ENCODE data around the gene HLA-DOB.
"Not testable (repeated sequence)": the region's sequence is repeated elsewhere in the genome, so short reads cannot be mapped to it uniquely, and the experiment has no call there.

Gene HLA-DOB

GRCh38 chr6:32815996-32816395 lies 806 bp downstream of the HLA-DOB start:
- no peak overlapping the region for H3K4me3 ChIP-seq (ENCODE audit: low read length)
- no peak for DNase-seq (ENCODE audit: low read depth)
- no peak for TF ChIP-seq CTCF (conservative IDR thresholded peaks at IDR 0.05; ENCODE audit: low read depth, low read length)

DNA sequence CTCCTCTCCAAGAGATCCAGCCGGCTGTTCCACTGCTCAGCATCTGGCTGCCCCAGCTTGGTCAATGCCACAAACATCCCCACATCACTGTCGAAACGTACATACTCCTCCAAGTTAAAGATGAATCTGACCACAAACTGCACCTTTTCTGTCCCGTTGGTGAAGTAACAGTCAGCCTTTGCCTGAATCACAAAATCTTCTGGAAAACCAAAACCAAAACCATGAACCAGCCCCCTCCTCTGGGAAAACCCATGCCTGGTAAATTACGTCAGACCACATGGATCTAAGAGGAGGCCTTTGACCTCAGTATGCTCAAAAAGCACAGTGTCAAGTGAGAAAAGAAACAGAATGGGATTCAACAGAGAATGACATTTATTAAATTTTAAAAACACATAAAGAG lies 1.7 kb downstream of the HLA-DOB start:
- no peak overlapping the region for H3K4me3 ChIP-seq (ENCODE audit: low read length)
- no peak for DNase-seq (ENCODE audit: low read depth)
- TF ChIP-seq CTCF (conservative IDR thresholded peaks at IDR 0.05; ENCODE audit: low read depth, low read length): no peak

DNA sequence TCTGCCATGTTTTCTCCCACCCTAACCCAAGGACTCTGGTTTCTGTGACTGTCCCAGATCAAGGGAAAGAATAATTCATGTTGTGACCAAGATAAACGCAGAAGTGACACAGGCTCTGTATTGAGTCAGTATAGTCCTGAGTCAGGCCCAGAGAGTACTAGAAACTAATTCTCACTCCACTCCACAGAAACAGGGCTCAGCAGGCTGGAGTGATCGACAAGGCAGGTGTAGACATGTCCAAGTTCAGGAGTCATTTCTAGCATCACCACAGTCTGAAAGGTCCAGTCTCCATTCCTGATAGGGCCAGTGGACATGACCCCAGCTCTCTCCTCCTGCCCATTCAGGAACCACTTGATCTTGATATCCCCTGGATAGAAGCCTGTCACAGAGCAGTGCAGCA lies 2.7 kb downstream of the HLA-DOB start:
- H3K4me3 ChIP-seq (ENCODE audit: low read length): no peak overlapping the region
- TF ChIP-seq CTCF (conservative IDR thresholded peaks at IDR 0.05; ENCODE audit: low read depth, low read length): no peak
- DNase-seq (ENCODE audit: low read depth): no peak

- no peak for TF ChIP-seq CTCF (conservative IDR thresholded peaks at IDR 0.05; ENCODE audit: low read depth, low read length)
- DNase-seq (ENCODE audit: low read depth): no peak
- no peak overlapping the region for H3K4me3 ChIP-seq (ENCODE audit: low read length)
These were observed 7.6 kb downstream of the HLA-DOB start for GRCh38 chr6:32809171-32809570.

- no peak for DNase-seq (ENCODE audit: low read depth)
- no peak overlapping the region for H3K4me3 ChIP-seq (ENCODE audit: low read length)
- no peak for TF ChIP-seq CTCF (conservative IDR thresholded peaks at IDR 0.05; ENCODE audit: low read depth, low read length)
These were observed 9.7 kb downstream of the HLA-DOB start for GRCh38 chr6:32807020-32807580.

DNA sequence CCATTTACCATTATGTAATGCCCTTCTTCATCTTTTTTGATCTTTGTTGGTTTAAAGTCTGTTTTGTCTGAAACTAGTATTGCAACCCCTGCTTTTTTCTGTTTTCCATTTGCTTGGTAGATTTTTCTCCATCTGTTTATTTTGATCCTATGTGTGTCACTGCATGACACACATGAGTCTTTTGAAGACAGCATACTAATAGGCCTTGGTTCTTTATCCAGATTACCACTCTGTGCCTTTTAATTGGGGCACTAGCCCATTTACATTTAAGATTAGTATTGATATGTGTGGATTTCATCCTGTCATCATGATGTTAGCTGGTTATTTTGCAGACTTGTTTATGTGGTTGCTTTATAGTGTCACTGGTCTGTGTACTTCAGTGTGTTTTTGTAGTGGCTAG lies 11.4 kb downstream of the HLA-DOB start:
- not testable (repeated sequence) for H3K4me3 ChIP-seq (ENCODE audit: low read length); DNase-seq (ENCODE audit: low read depth)

- H3K4me3 ChIP-seq (ENCODE audit: low read length): no peak overlapping the region
- DNase-seq (ENCODE audit: low read depth): no peak
- TF ChIP-seq CTCF (conservative IDR thresholded peaks at IDR 0.05; ENCODE audit: low read depth, low read length): no peak
These were observed 13.4 kb downstream of the HLA-DOB start for GRCh38 chr6:32803416-32803815.

- no peak for DNase-seq (ENCODE audit: low read depth)
- H3K4me3 ChIP-seq (ENCODE audit: low read length): no peak overlapping the region
- no peak for TF ChIP-seq CTCF (conservative IDR thresholded peaks at IDR 0.05; ENCODE audit: low read depth, low read length)
These were observed 17.1 kb downstream of the HLA-DOB start for GRCh38 chr6:32799740-32800139.

Measured in retinal pigment epithelial cell (primary cell).